Smooth muscle cell (in vitro differentiated cells): Measurements from ENCODE around the gene CNNM3. TPM values are rescaled to one million over a fixed set of nuclear protein-coding genes. Genes with fewer than 3 reads are reported as not detected.

ENCODE experiments used
- DNase-seq: peaks from one replicate; lab custom pipeline; 2025; ENCODE audit not compliant: unreplicated experiment; lab: John Stamatoyannopoulos, UW
- H2AFZ ChIP-seq: fragments of 200-600 bp; sonication (generic); 2 replicates; pipeline ENCODE4 v1.6.0; 2016; ENCODE audit warnings: antibody characterized with exemption, low read depth, mild to moderate bottlenecking
- H3F3A ChIP-seq: fragments of 200-600 bp; sonication (generic); 2 replicates; pipeline ENCODE4 v1.6.0; 2017; ENCODE audit warnings: antibody characterized with exemption, low read depth
- H3K27ac ChIP-seq: fragments of 200-600 bp; sonication (generic); 2 replicates; pipeline ENCODE4 v1.5.1; 2016; ENCODE audit warnings: low read depth, mild to moderate bottlenecking
- H3K27me3 ChIP-seq: fragments of 200-600 bp; sonication (generic); 2 replicates; pipeline ENCODE4 v1.6.1; 2016; ENCODE audit warnings: low read depth, mild to moderate bottlenecking
- H3K36me3 ChIP-seq: fragments of 200-600 bp; sonication (generic); 2 replicates; pipeline ENCODE4 v1.5.1; 2016; ENCODE audit warnings: low read depth
- H3K4me1 ChIP-seq: fragments of 200-600 bp; sonication (generic); 2 replicates; pipeline ENCODE4 v1.5.1; 2016; ENCODE audit warnings: low read depth
- H3K4me2 ChIP-seq: fragments of 200-600 bp; sonication (generic); 2 replicates; pipeline ENCODE4 v1.6.0; 2016; ENCODE audit warnings: mild to moderate bottlenecking
- H3K4me3 ChIP-seq: fragments of 200-600 bp; sonication (generic); 2 replicates; pipeline ENCODE4 v1.5.1; 2016; ENCODE audit warnings: mild to moderate bottlenecking
- H3K79me2 ChIP-seq: fragments of 200-600 bp; sonication (generic); 2 replicates; pipeline ENCODE4 v1.6.0; 2016; ENCODE audit warnings: low read depth, mild to moderate bottlenecking
- H3K9ac ChIP-seq: fragments of 200-600 bp; sonication (generic); 2 replicates; pipeline ENCODE4 v1.6.0; 2016; ENCODE audit warnings: low read depth
- H3K9me3 ChIP-seq: fragments of 200-600 bp; sonication (generic); replicated peaks from 2 replicates; pipeline ENCODE4 v1.5.1; 2016; ENCODE audit warnings: low read depth
- H4K20me1 ChIP-seq: fragments of 200-600 bp; sonication (generic); 2 replicates; pipeline ENCODE4 v1.6.0; 2016; ENCODE audit warnings: low read depth
- WGBS: methylation state at CpG from one replicate; pipeline ENCODE4 v1.1.7; 2016; ENCODE audit warnings: low lambda C conversion rate; 5-methylcytosine and 5-hydroxymethylcytosine counted together
- polyA plus RNA-seq: library from polyadenylated mRNA; unstranded; fragments of >200 nt; fragmentation: Nextera tagmentation; extraction: Ambion mirVana; gene quantifications from 2 replicates; pipeline ENCODE4 v1.2.1, GENCODE V29; 2016
- total RNA-seq: library from RNA; depleted of rRNA; stranded (reverse); fragments of >200 nt; gene quantifications from 2 replicates; pipeline ENCODE4 v1.2.3, GENCODE V29; 2014
- TF ChIP-seq, protein P1 (sequence below): fragments of 200-600 bp; sonication (generic); IDR thresholded peaks from 2 replicates; pipeline ENCODE4 v1.5.1; 2017; ENCODE audit warnings: borderline replicate concordance, mild to moderate bottlenecking, antibody characterized with exemption; ENCODE audit not compliant: insufficient read depth, poor library complexity, severe bottlenecking

The CNNM3 gene
- total and polyA plus RNA-seq, 2 experiments from 2014 or later = 3.2 to 4.8 TPM

- Histone ChIP-seq H3K4me2 (no peak overlapping the region), H3K9me3 (no peaks in the 10 kb centered on the region), H3K79me2 (no peaks in the 10 kb centered on the region), H4K20me1 (no peaks in the 10 kb centered on the region), H2AFZ (no peak overlapping the region), H3K27me3 (no peaks in the 10 kb centered on the region), H3K4me1 (peaks cover 3% of the 10 kb centered on the region), H3K27ac (no peak overlapping the region), H3K36me3 (no peaks in the 10 kb centered on the region), H3K9ac (no peak overlapping the region), H3F3A (no peaks in the 10 kb centered on the region), H3K4me3 (no peak overlapping the region)
- TF ChIP-seq, protein P1, sequence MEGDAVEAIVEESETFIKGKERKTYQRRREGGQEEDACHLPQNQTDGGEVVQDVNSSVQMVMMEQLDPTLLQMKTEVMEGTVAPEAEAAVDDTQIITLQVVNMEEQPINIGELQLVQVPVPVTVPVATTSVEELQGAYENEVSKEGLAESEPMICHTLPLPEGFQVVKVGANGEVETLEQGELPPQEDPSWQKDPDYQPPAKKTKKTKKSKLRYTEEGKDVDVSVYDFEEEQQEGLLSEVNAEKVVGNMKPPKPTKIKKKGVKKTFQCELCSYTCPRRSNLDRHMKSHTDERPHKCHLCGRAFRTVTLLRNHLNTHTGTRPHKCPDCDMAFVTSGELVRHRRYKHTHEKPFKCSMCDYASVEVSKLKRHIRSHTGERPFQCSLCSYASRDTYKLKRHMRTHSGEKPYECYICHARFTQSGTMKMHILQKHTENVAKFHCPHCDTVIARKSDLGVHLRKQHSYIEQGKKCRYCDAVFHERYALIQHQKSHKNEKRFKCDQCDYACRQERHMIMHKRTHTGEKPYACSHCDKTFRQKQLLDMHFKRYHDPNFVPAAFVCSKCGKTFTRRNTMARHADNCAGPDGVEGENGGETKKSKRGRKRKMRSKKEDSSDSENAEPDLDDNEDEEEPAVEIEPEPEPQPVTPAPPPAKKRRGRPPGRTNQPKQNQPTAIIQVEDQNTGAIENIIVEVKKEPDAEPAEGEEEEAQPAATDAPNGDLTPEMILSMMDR = peak; percentile 58
- DNase-seq = no peak
- WGBS = 68% methylated on average over 15 of the region's 15 CpGs
Measured at GRCh38 chr2:96801005-96801785, 14.9 kb upstream of the CNNM3 start.

DNA sequence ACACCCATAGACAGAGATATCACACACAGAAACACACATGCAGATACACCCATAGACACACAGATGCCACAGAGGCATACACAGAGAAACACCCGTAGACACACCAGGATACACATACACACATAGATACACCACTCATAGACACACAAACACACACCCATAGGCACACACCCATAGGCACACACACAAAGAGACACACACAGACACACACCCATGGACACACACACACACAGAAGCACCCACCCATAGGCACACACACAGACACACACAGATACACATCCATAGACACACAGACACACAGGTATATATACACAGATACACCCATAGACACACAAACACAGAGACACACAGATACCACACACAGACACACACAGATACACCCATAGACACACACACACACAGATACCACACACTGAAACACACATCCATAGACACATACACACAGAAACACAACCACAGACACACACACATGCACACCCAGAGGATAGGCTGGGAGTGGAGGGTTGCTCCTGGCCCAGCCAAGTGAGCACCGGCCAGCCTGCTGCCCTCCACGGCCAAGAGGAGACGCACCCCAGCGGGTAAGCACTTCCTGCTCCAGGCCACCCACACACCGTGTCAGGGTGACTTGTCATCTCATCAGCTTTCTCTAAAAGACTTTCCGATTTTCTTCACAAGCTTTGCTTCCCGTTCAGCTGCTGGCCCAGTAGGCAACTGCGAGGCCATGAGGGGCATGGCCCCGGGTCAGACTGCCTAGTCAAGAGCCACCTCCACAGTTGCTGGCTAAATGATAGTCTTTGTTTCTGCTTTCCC lies 14.1 kb upstream of the CNNM3 start:
- H3K4me3 ChIP-seq = no peak overlapping the region
- H3K9me3 ChIP-seq = no peaks in the 10 kb centered on the region
- H3K27me3 ChIP-seq = no peaks in the 10 kb centered on the region
- no peak for DNase-seq
- TF ChIP-seq, protein P1 = no peak
- H3K9ac ChIP-seq = no peak overlapping the region
- H3K4me2 ChIP-seq = no peak overlapping the region
- no peak overlapping the region for H2AFZ ChIP-seq
- 92% methylated on average over 10 of the region's 10 CpGs for WGBS
- no peaks in the 10 kb centered on the region for H3K79me2 ChIP-seq
- no peaks in the 10 kb centered on the region for H4K20me1 ChIP-seq
- H3K36me3 ChIP-seq = no peaks in the 10 kb centered on the region
- no peak overlapping the region for H3K27ac ChIP-seq
- no peaks in the 10 kb centered on the region for H3F3A ChIP-seq
- peaks cover 3% of the 10 kb centered on the region for H3K4me1 ChIP-seq

- Histone ChIP-seq H3K79me2 (no peaks in the 10 kb centered on the region), H3K9ac (no peak overlapping the region), H3K27me3 (no peaks in the 10 kb centered on the region), H3K4me1 (peaks cover 3% of the 10 kb centered on the region), H3K27ac (no peak overlapping the region), H3K9me3 (no peaks in the 10 kb centered on the region), H3K4me2 (no peak overlapping the region), H3K4me3 (no peak overlapping the region), H3K36me3 (no peaks in the 10 kb centered on the region), H4K20me1 (no peaks in the 10 kb centered on the region), H2AFZ (no peak overlapping the region), H3F3A (no peaks in the 10 kb centered on the region)
- no peak for DNase-seq
- TF ChIP-seq, protein P1 = no peak
- WGBS = 100% methylated on average over 7 of the region's 7 CpGs
Measured at GRCh38 chr2:96802721-96803120, 13.3 kb upstream of the CNNM3 start.
